CD4-positive, alpha-beta T cell (primary cell): Measurements from ENCODE around the gene LRP1B. TPM values are rescaled to one million over a fixed set of nuclear protein-coding genes. Genes with fewer than 3 reads are reported as not detected.

Source experiments
- ATAC-seq: fragments of 200-7000 bp; cut with Tn5 transposase; one replicate; pipeline ENCODE4 v1.10.0; 2022; ENCODE audit warnings: mild to moderate bottlenecking; ENCODE audit not compliant: poor library complexity
- CTCF ChIA-PET: fragments of 350-600 bp; sonication (Branson Sonifier 250); formaldehyde crosslinking; loops from one replicate; lab custom pipeline; 2021; ENCODE audit warnings: antibody characterized with exemption, inconsistent platforms; lab: Charles Lee
- POLR2A ChIA-PET: fragments of 350-600 bp; sonication (Branson Sonifier 250); formaldehyde crosslinking; loops from one replicate; lab custom pipeline; 2021; ENCODE audit warnings: antibody characterized with exemption, inconsistent platforms; lab: Charles Lee
- DNase-seq, 14 experiments: peaks; one replicate each; pipeline ENCODE4 v3.0.0-alpha.2; 2013 to 2020; ENCODE audit warnings: mixed read lengths in 2 of 14
- H3K27ac ChIP-seq, 2 donors: one replicate each; pipeline versions ENCODE4 v1.5.1 to v1.7.0; 2013; ENCODE audit warnings: low read length in 2 of 2, low read depth in 1 of 2, mild to moderate bottlenecking in 1 of 2
- H3K27me3 ChIP-seq, 2 experiments: 1 replicate in 1 of 2; 2 replicates in 1 of 2; pipeline versions ENCODE4 v1.6.1 to v1.7.0; 2013; ENCODE audit warnings: low read length in 2 of 2, control low read depth in 1 of 2, mild to moderate bottlenecking in 1 of 2, moderate library complexity in 1 of 2; ENCODE audit not compliant: insufficient read depth in 2 of 2, control insufficient read depth in 1 of 2
- H3K36me3 ChIP-seq: one replicate; pipeline ENCODE4 v1.6.1; 2013; ENCODE audit warnings: low read length, control low read depth; ENCODE audit not compliant: insufficient read depth
- H3K4me1 ChIP-seq: one replicate; pipeline ENCODE4 v1.6.1; 2013; ENCODE audit warnings: low read length, control low read depth; ENCODE audit not compliant: insufficient read depth
- H3K4me3 ChIP-seq: one replicate; pipeline ENCODE4 v1.5.1; 2013; ENCODE audit warnings: mild to moderate bottlenecking, low read length, moderate library complexity
- H3K9me3 ChIP-seq, 2 experiments: 1 replicate in 1 of 2; 2 replicates in 1 of 2; pipeline versions ENCODE4 v1.6.1 to v1.7.0; 2013; ENCODE audit warnings: low read length in 2 of 2, mild to moderate bottlenecking in 2 of 2, control low read depth in 1 of 2, moderate library complexity in 1 of 2; ENCODE audit not compliant: control insufficient read depth in 1 of 2, insufficient read depth in 1 of 2
- H3K27ac Mint-ChIP-seq: one replicate; pipeline ENCODE4 v1.8.0; 2020; ENCODE audit warnings: mixed read lengths
- H3K27me3 Mint-ChIP-seq: one replicate; pipeline ENCODE4 v1.8.0; 2021; ENCODE audit warnings: mixed read lengths
- H3K36me3 Mint-ChIP-seq: one replicate; pipeline ENCODE4 v1.8.0; 2021; ENCODE audit warnings: low read depth, mixed read lengths
- H3K4me1 Mint-ChIP-seq: one replicate; pipeline ENCODE4 v1.8.0; 2021; ENCODE audit warnings: low read depth, mixed read lengths
- H3K4me3 Mint-ChIP-seq: one replicate; pipeline ENCODE4 v1.8.0; 2020; ENCODE audit warnings: mild to moderate bottlenecking, mixed read lengths
- H3K9me3 Mint-ChIP-seq: one replicate; pipeline ENCODE4 v1.8.0; 2020; ENCODE audit warnings: mixed read lengths
- intact Hi-C, 2 experiments: fragments of 100-400 bp; cut with DNase I in 1 of 2; cut with micrococcal nuclease in 1 of 2; formaldehyde crosslinking; loops; one replicate each; pipeline versions ENCODE4 v1.15.1 to v1.9.0; 2023 to 2025; cut with DNase I, micrococcal nuclease
- total RNA-seq, 174 experiments: library from RNA in 2 of 174; stranded (reverse) in 2 of 174; gene quantifications; one replicate each; pipeline ENCODE4 v1.2.3 and lab custom pipeline; 2021 to 2026
- TF ChIP-seq, protein P1 (sequence below): fragments of 200-600 bp; IDR thresholded peaks from one replicate; pipeline ENCODE4 v1.8.0; 2022; ENCODE audit warnings: antibody characterized with exemption, mild to moderate bottlenecking

LRP1B gene
- total RNA-seq, 2 experiments from 2014 or later: not detected

DNA sequence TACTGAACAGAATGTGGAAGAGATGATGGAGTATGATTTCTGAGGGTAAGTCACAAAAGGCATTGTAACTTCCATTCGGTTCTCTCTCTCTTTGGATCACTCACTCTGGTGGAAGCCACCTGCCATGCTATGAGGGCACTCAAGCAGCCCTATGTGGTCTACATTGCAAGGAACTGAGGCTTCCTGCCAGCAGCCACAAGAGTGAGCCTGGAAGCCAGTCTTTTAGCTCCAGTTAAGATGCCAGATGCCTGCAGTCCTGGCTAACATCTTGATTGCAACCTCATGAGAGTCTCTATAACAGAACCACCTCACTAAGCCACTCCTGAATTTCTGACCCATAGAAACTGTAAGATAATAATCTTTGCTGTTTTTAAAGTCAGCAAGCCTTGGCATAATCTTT lies 935.7 kb downstream of the LRP1B start:
- no peak overlapping the region for H3K4me3 ChIP-seq
- Mint-ChIP-seq H3K4me1 (no peaks in the 10 kb centered on the region), H3K36me3 (no peaks in the 10 kb centered on the region), H3K27me3 (no peaks in the 10 kb centered on the region), H3K9me3 (peaks cover 6% of the 10 kb centered on the region), H3K27ac (no peak overlapping the region), H3K4me3 (no peak overlapping the region)
- H3K27me3 ChIP-seq: no peaks in the 10 kb centered on the region
- H3K27ac ChIP-seq: no peak overlapping the region
- intact Hi-C loops: no loop called here
- ATAC-seq (no peak), DNase-seq (no peak)
- H3K4me1 ChIP-seq: no peaks in the 10 kb centered on the region
- TF ChIP-seq, protein P1, sequence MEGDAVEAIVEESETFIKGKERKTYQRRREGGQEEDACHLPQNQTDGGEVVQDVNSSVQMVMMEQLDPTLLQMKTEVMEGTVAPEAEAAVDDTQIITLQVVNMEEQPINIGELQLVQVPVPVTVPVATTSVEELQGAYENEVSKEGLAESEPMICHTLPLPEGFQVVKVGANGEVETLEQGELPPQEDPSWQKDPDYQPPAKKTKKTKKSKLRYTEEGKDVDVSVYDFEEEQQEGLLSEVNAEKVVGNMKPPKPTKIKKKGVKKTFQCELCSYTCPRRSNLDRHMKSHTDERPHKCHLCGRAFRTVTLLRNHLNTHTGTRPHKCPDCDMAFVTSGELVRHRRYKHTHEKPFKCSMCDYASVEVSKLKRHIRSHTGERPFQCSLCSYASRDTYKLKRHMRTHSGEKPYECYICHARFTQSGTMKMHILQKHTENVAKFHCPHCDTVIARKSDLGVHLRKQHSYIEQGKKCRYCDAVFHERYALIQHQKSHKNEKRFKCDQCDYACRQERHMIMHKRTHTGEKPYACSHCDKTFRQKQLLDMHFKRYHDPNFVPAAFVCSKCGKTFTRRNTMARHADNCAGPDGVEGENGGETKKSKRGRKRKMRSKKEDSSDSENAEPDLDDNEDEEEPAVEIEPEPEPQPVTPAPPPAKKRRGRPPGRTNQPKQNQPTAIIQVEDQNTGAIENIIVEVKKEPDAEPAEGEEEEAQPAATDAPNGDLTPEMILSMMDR: no peak
- peaks cover 0 to 11% of the 10 kb centered on the region in 2 experiments for H3K9me3 ChIP-seq
- H3K36me3 ChIP-seq: no peaks in the 10 kb centered on the region
- POLR2A ChIA-PET: no interaction called here
- CTCF ChIA-PET: no interaction called here

DNA sequence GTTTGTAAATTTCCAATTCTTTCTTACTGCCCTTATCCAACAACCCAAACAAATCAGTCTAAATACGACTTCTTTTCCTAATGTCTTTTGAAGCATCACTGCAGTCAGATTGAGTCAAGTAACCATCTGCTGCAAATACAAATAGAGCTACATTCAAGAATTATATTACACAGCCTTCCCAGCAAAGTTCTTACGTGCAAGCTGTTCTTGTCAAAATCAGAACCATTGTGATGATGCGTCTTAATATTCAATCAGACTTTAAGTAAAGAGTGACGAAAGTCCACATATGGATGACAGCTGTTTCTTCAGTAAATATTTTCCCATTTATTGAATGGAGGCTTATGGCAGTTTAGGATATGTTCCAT lies 943.8 kb downstream of the LRP1B start:
- Histone ChIP-seq H3K9me3 (no peaks in the 10 kb centered on the region), H3K27ac (no peak overlapping the region), H3K4me1 (no peaks in the 10 kb centered on the region), H3K36me3 (no peaks in the 10 kb centered on the region), H3K4me3 (no peak overlapping the region), H3K27me3 (no peaks in the 10 kb centered on the region)
- Mint-ChIP-seq H3K36me3 (no peaks in the 10 kb centered on the region), H3K4me3 (no peak overlapping the region), H3K4me1 (no peaks in the 10 kb centered on the region), H3K9me3 (no peaks in the 10 kb centered on the region), H3K27me3 (no peaks in the 10 kb centered on the region), H3K27ac (no peak overlapping the region)
- ATAC-seq (no peak), DNase-seq (no peak)
- CTCF ChIA-PET: no interaction called here
- POLR2A ChIA-PET: no interaction called here
- TF ChIP-seq, protein P1: no peak
- intact Hi-C loops: no loop called here

DNA sequence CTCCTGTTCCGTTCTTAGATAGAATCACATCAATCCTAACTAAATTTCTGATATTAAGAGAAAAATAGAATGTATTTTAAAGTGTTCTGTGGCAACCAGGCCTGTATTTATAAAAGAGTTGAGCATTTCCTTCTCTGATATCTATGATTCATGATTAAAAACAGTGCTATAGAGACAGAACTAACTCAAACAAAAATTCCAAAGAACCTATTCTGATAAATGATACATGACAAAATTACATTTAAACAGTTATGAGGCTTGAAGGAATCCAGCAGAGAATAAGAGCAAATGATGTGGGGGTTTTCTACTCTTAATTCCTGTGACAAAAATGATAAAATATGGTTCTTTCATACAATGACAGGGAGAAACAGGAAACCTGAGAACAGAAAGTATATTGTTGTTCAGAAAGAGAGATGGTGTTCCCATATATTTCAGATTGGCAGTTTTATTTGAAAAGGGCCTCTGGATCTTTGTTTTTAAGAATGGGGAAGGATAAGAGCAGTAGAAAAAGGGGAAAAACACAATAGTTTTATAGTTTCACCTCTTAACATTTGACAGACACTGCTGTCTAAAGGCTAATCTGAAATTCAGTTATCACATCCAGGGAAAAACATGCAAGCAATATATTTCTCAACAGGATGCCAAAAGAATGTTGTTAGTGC lies 944.3 kb downstream of the LRP1B start:
- POLR2A ChIA-PET: no interaction called here
- intact Hi-C loops: no loop called here
- H3K27ac ChIP-seq: no peak overlapping the region
- Mint-ChIP-seq H3K9me3 (no peaks in the 10 kb centered on the region), H3K4me3 (no peak overlapping the region), H3K4me1 (no peaks in the 10 kb centered on the region), H3K27me3 (no peaks in the 10 kb centered on the region), H3K27ac (no peak overlapping the region), H3K36me3 (no peaks in the 10 kb centered on the region)
- DNase-seq (no peak), ATAC-seq (no peak)
- TF ChIP-seq, protein P1: no peak
- H3K36me3 ChIP-seq: no peaks in the 10 kb centered on the region
- no peaks in the 10 kb centered on the region for H3K4me1 ChIP-seq
- H3K27me3 ChIP-seq: no peaks in the 10 kb centered on the region
- CTCF ChIA-PET: no interaction called here
- H3K9me3 ChIP-seq: no peaks in the 10 kb centered on the region
- H3K4me3 ChIP-seq: no peak overlapping the region
